PFSK-1 (cell line): Measurements from ENCODE around the gene USP24.

ENCODE experiments used
- POLR2AphosphoS5 ChIP-seq: IDR thresholded peaks from 2 replicates; pipeline ENCODE4 v1.6.1; 2012; ENCODE audit warnings: low read depth, mild to moderate bottlenecking, control low read depth, low read length, moderate library complexity
- TAF1 ChIP-seq: IDR thresholded peaks from 2 replicates; pipeline ENCODE4 v1.6.1; 2012; ENCODE audit warnings: low read length, control low read depth, borderline replicate concordance; ENCODE audit not compliant: insufficient read depth
- TF ChIP-seq, protein P1 (sequence below), 2 experiments: IDR thresholded peaks; 2 replicates each; pipeline versions ENCODE4 v1.6.1 to v1.8.0; 2011 to 2012; ENCODE audit warnings: low read depth in 2 of 2, low read length in 2 of 2, control low read depth in 1 of 2, inconsistent platforms in 1 of 2, mild to moderate bottlenecking in 1 of 2, moderate library complexity in 1 of 2; ENCODE audit not compliant: insufficient read depth in 1 of 2

DNA sequence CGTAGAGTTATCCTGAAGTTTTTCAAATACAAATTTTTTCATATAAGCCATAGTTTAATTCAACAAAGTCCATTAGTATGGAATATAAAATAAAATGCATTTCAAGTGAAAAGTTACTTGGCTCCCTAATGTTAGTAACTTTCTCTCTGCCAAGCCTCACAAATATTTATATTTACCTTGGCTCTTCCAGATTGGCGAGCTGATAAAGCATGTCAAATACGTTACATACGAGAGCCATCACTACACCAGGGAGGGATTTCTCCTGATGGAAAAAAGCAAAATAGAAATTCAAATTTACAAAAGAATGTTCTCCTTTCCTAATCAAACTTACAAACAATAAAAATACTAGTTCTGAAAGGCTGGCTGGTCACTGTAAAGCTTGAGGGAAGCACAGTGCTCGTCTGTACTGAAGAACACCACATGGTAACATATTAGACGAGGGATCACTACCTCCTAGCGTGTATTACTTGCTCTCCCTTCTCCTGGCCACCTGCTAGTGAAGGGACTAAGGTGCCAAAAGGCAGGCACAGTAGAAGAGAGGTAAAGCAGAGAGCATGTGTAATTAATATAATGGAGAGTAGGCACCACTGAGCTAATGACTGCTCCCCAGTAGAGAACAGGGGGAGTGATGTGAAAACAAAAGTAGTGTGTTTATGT lies 80.9 kb downstream of the USP24 start:
- TF ChIP-seq POLR2AphosphoS5 (no peak), TAF1 (no peak)
- TF ChIP-seq, protein P1, sequence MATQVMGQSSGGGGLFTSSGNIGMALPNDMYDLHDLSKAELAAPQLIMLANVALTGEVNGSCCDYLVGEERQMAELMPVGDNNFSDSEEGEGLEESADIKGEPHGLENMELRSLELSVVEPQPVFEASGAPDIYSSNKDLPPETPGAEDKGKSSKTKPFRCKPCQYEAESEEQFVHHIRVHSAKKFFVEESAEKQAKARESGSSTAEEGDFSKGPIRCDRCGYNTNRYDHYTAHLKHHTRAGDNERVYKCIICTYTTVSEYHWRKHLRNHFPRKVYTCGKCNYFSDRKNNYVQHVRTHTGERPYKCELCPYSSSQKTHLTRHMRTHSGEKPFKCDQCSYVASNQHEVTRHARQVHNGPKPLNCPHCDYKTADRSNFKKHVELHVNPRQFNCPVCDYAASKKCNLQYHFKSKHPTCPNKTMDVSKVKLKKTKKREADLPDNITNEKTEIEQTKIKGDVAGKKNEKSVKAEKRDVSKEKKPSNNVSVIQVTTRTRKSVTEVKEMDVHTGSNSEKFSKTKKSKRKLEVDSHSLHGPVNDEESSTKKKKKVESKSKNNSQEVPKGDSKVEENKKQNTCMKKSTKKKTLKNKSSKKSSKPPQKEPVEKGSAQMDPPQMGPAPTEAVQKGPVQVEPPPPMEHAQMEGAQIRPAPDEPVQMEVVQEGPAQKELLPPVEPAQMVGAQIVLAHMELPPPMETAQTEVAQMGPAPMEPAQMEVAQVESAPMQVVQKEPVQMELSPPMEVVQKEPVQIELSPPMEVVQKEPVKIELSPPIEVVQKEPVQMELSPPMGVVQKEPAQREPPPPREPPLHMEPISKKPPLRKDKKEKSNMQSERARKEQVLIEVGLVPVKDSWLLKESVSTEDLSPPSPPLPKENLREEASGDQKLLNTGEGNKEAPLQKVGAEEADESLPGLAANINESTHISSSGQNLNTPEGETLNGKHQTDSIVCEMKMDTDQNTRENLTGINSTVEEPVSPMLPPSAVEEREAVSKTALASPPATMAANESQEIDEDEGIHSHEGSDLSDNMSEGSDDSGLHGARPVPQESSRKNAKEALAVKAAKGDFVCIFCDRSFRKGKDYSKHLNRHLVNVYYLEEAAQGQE (IDR thresholded peaks at IDR 0.05; ENCODE audit: insufficient read depth in 1 of 2, low read depth in 2 of 2, low read length in 2 of 2) = no peak
